ENCODE results near the gene CRKL.

CRKL gene

DNA sequence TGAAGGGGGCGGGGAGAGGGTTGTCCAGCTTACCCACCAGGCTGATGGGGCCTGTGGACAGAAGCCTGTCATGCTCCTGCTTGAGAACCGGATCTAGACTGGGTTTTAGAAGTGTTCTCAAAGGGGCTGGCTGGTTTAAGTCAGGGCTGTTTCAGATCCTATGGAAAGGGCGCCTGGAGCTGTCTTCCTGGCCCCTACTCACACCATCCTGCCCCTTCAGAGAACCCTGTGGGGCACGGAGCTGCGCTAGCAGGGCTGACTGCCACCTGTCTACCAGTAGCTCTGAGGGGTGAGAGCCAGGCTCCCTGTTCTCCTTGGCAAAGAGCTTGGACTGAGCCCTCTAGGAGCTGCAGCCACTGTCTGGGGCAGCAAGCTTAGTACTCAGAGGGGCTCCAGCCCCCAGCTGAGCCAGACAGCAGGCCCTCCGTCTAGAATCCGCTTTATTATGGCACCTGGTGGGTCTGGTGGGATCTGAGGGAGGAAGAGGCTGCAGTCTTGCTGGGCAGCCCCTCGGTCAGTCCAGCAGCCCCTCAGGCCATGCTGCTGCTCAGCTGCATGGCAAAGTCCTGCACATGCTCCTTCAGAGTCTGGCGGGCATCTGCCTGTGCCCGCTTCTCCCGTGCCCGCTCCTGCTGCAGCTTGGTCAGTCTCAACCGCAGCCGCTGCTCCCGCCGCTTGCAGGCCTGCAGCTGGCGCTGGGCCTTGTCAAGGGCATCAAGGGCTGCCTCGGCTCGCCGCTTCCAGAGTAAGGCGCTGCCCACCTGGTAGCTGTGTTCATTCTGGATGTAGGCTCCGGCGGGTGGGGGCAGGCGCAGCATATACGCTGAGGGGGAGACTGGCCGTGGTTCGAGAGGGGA lies 82.4 kb downstream of the CRKL start:
- H3K4me1 ChIP-seq (ENCODE audit: control insufficient read depth, insufficient read depth, low read length) = peaks cover 2% of the 10 kb centered on the region
- no peaks in the 10 kb centered on the region for H3K9me3 ChIP-seq (ENCODE audit: control insufficient read depth, insufficient read depth, low read length)
- DNase-seq (ENCODE audit: low read depth, low spot score) = no peak
- H3K27ac ChIP-seq (ENCODE audit: low read length) = no peak overlapping the region
- H3K36me3 ChIP-seq (ENCODE audit: control insufficient read depth, insufficient read depth, low read length) = peaks cover 8% of the 10 kb centered on the region; the same call in 1 of the 2 replicates
- H3K4me3 ChIP-seq (ENCODE audit: low read length) = no peak overlapping the region
- no CpG with 5 or more reads among the region's 27 CpGs for WGBS (ENCODE audit: insufficient coverage, insufficient read length)
- H3K27me3 ChIP-seq (ENCODE audit: control insufficient read depth, insufficient read depth, low read length) = no peaks in the 10 kb centered on the region

GRCh38 chr22:21000207-21000986 lies 83.2 kb downstream of the CRKL start:
- WGBS (ENCODE audit: insufficient coverage, insufficient read length) = no CpG with 5 or more reads among the region's 22 CpGs
- H3K27me3 ChIP-seq (ENCODE audit: control insufficient read depth, insufficient read depth, low read length) = no peaks in the 10 kb centered on the region
- no peaks in the 10 kb centered on the region for H3K9me3 ChIP-seq (ENCODE audit: control insufficient read depth, insufficient read depth, low read length)
- no peak overlapping the region; the same call in 1 of the 2 replicates for H3K4me3 ChIP-seq (ENCODE audit: low read length)
- H3K36me3 ChIP-seq (ENCODE audit: control insufficient read depth, insufficient read depth, low read length) = peaks cover 8% of the 10 kb centered on the region; the same call in 1 of the 2 replicates
- peaks cover 2% of the 10 kb centered on the region for H3K4me1 ChIP-seq (ENCODE audit: control insufficient read depth, insufficient read depth, low read length)
- H3K27ac ChIP-seq (ENCODE audit: low read length) = no peak overlapping the region
- no peak for DNase-seq (ENCODE audit: low read depth, low spot score)

GRCh38 chr22:21000987-21001600 lies 83.9 kb downstream of the CRKL start:
- Histone ChIP-seq H3K4me1 (ENCODE audit: control insufficient read depth, insufficient read depth, low read length) (peaks cover 2% of the 10 kb centered on the region), H3K4me3 (ENCODE audit: low read length) (peak overlapping the region; percentile 91; the same call in 1 of the 2 replicates), H3K36me3 (ENCODE audit: control insufficient read depth, insufficient read depth, low read length) (peaks cover 8% of the 10 kb centered on the region; the same call in 1 of the 2 replicates), H3K9me3 (ENCODE audit: control insufficient read depth, insufficient read depth, low read length) (no peaks in the 10 kb centered on the region), H3K27ac (ENCODE audit: low read length) (no peak overlapping the region), H3K27me3 (ENCODE audit: control insufficient read depth, insufficient read depth, low read length) (no peaks in the 10 kb centered on the region)
- no peak for DNase-seq (ENCODE audit: low read depth, low spot score)
- whole genome bisulfite sequencing (ENCODE audit: insufficient coverage, insufficient read length) = no CpG with 5 or more reads among the region's 26 CpGs

DNA sequence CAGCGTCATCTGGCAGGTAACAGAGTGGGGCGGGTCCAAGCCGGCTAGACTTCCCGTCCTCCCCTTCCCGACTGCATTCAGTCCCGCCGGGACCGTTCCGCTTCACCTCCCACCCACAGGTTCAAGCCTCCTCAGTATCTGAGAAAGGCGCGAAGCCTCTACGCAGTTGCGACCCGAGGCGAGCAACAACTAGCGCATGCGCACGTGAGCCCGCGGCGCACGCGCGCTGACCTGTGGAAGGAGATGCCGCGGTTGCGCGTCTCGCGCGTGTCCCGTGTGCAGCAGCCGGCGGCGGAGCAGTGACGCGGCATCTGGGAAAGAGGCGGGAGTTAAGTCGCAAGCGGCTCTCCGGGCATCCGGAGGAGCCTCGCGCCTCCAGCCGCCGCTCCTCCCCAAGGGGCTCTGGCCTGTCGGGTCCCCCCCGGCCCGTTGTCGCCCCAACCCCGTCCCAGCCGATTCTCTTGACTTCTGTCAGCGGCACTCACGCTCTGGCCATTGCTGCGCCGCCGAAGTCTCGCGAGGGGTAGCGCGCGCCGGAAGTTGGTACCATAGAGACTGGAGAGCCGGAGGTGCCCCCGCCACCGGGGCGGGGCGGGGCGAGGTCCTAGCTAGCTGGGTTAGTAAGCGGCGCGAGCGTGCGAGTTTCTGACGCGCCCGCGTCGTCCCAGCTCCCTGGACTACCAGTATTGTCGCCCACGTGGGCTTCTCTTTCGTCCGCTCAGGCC lies 84.6 kb downstream of the CRKL start, which contains the start of gene THAP7:
Gene THAP7, minus strand, starts transcription at position 518 of the 725 bp plus-strand sequence. Its CDS starts 207 bp downstream, at position 311.
- WGBS (ENCODE audit: insufficient coverage, insufficient read length) = no CpG with 5 or more reads among the region's 83 CpGs
- Histone ChIP-seq H3K4me3 (ENCODE audit: low read length) (peak within 1 kb of the TSS; percentile 91), H3K4me1 (ENCODE audit: control insufficient read depth, insufficient read depth, low read length) (peaks cover 2% of the 10 kb centered on the region), H3K27me3 (ENCODE audit: control insufficient read depth, insufficient read depth, low read length) (no peaks in the 10 kb centered on the region), H3K9me3 (ENCODE audit: control insufficient read depth, insufficient read depth, low read length) (no peaks in the 10 kb centered on the region), H3K27ac (ENCODE audit: low read length) (no peak within 1 kb of the TSS), H3K36me3 (ENCODE audit: control insufficient read depth, insufficient read depth, low read length) (peaks cover 8% of the 10 kb centered on the region; the same call in 1 of the 2 replicates)
- DNase-seq (ENCODE audit: low read depth, low spot score) = no peak
